ENCODE results near the gene FBXO36.

DNA sequence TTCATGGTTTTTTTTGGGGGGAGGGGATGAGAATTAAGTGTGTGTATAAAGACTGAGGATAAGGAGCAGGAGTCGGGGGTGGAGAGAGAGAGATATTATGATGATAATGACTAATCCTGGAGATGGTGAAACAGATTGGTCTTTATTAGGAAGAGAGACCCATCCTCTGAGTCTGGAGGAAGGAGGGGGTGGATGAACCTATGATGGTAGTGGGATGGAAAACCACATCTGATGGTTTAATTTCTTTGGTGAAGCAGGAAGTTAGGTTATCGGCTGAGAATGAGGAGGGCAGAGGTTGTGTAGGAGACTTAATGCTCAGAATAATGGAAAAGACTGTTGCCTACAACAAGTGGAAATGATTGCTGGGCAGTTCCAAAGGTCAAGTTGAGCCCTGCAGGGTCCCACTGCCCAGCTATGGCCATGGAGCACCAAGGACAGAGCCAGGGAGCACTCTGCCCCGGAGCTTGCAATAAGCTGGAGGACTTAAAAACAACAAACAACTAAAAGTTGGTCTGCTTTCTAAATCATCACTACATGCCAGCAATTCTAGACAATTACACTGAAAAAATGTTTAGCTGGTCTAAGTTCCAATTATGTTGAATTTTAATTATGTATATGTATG, 138.5 kb downstream of the FBXO36 start:
- TF ChIP-seq, protein P1, sequence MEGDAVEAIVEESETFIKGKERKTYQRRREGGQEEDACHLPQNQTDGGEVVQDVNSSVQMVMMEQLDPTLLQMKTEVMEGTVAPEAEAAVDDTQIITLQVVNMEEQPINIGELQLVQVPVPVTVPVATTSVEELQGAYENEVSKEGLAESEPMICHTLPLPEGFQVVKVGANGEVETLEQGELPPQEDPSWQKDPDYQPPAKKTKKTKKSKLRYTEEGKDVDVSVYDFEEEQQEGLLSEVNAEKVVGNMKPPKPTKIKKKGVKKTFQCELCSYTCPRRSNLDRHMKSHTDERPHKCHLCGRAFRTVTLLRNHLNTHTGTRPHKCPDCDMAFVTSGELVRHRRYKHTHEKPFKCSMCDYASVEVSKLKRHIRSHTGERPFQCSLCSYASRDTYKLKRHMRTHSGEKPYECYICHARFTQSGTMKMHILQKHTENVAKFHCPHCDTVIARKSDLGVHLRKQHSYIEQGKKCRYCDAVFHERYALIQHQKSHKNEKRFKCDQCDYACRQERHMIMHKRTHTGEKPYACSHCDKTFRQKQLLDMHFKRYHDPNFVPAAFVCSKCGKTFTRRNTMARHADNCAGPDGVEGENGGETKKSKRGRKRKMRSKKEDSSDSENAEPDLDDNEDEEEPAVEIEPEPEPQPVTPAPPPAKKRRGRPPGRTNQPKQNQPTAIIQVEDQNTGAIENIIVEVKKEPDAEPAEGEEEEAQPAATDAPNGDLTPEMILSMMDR (IDR thresholded peaks at IDR 0.05 in 8 of 11, conservative IDR thresholded peaks at IDR 0.05 in 3 of 11): no peak
- TF ChIP-seq POLR2A (IDR thresholded peaks at IDR 0.05): no peak
- TF ChIP-seq POLR2AphosphoS5 (IDR thresholded peaks at IDR 0.05): no peak

All from spleen (tissue), 7 donors.